A549 treated with Mapracorat at 1 μM for 4 hours (cell line): ENCODE measurements around the gene SCYL1. TPM values are rescaled to one million over a fixed set of nuclear protein-coding genes. Genes with fewer than 3 reads are reported as not detected.

Experiments used
- total RNA-seq: library from RNA; stranded (reverse); fragments of 200-300 nt; extraction: Qiagen RNA extraction; gene quantifications from 5 replicates; pipeline ENCODE4 v1.2.3, GENCODE V29; 2022

Gene SCYL1
- total RNA-seq = 47.1 to 64.1 TPM (median 61.4 TPM) in 5 replicates

GRCh38 chr11:65524741-65525545, at the start of gene SCYL1:
SCYL1 (plus strand) TSS chr11:65525083; CDS start chr11:65525154, 71 bp downstream.

GRCh38 chr11:65498977-65499712, 25.7 kb upstream of the SCYL1 start, which contains the start of gene MALAT1:
MALAT1 (plus strand) TSS chr11:65499045.

GRCh38 chr11:65558002-65558929, 33.4 kb downstream of the SCYL1 start, which contains the start of gene LTBP3:
LTBP3 (minus strand) TSS chr11:65558359; CDS start chr11:65557959, 400 bp downstream.

DNA sequence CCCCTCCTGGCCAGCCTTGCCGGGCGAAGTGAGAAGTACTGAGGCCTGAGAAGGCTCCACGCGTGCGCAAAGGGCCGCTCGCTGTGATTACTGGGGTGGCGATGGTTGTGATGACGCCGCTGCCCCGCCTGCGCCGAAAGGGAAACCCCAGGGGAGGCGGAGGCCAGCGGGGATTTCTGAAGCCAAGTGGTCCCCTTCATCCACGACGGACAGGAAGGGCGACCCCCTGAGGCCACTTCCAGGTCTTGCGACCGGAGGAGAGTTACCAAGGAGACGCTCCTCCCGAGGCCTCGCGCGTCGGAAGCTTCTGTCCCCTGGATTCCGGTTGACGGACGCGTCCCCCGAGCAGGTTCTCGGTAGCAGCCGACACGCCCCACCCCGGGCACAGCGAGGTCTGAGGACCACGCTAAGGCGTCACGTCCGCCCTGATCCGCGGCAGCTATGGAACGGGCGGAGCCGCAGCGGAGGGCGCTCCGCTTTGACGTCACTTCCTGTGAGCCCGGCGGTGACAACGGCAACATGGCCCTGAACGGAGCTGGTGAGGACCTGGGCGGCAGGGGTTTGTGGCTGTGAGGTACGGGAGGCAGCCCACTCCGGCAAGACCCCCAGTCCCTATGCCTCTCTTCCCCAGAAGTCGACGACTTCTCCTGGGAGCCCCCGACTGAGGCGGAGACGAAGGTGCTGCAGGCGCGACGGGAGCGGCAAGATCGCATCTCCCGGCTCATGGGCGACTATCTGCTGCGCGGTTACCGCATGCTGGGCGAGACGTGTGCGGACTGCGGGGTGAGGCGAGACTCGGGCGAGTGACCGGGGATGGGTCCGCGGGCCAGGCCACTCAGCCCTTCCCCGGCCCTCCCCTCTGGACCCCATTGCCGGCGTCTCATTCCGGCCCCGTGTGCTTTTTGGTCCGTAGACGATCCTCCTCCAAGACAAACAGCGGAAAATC, 45.4 kb downstream of the SCYL1 start, which contains the start of gene ZNRD2:
TSS of gene ZNRD2 (plus strand) at position 505 of the 946 bp plus-strand sequence. CDS start at position 520, 15 bp downstream.

GRCh38 chr11:65572356-65573051, 47.6 kb downstream of the SCYL1 start, which contains the start of gene FAM89B:
FAM89B (plus strand) TSS chr11:65572538; CDS start chr11:65572670, 132 bp downstream.

DNA sequence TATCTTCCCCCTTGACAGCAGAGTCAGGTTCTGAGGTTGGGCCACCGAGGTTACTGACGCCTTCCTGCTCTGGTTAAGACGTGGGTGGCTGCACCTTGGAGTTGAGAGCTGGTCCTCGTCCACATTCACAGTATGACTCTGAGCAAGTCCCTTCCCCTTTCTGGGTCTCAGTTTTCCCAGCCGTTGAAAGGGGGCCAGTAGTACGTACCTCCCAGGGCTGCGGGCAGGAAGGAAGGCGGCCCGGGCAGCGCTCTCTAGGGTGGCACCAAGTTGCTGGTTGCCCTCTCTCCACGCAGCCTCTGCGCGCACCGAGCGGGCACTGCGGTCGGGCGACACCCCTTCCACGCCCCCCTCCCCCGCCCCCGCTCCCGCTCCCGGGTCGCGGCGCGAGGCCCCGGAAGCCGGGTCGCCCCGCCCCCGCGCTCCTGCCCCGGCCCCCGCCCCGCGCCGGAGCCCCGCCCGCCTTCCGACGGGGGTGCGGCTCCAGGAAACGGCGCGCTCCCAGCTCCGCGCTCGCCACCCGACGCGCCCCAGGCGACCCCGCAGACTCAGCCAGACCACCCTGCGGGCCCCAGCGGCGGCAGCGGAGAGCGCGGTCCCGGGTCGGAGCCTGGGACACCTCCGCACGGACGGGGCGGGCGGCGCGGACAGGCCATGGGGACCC, 50.8 kb downstream of the SCYL1 start, which contains the start of gene EHBP1L1:
TSS of gene EHBP1L1 (plus strand) at position 486 of the 664 bp plus-strand sequence. CDS start 250 bp downstream, outside the sequence.

Other genes with a start within 250 kb of the SCYL1 start
- gene CDC42EP2, start 210.2 kb upstream of the SCYL1 start, total RNA-seq = 14.6 to 19.3 TPM (median 17.1 TPM) in 5 replicates
- 38.9 to 43.3 TPM (median 39.7 TPM) in 5 replicates for gene DPF2, start 191.2 kb upstream of the SCYL1 start, total RNA-seq
- gene TIGD3, start 170.3 kb upstream of the SCYL1 start, total RNA-seq = 0.42 to 0.92 TPM (median 0.82 TPM) in 5 replicates
- gene SLC25A45, start 142.4 kb upstream of the SCYL1 start, total RNA-seq = 10.3 to 15.7 TPM (median 13.4 TPM) in 5 replicates
- 36.8 to 59.7 TPM (median 56.3 TPM) in 5 replicates for gene FRMD8, start 138.4 kb upstream of the SCYL1 start, total RNA-seq
- gene NEAT1, start 102.3 kb upstream of the SCYL1 start, total RNA-seq = 138 to 274 TPM (median 186 TPM) in 5 replicates
- 64.1 to 116 TPM (median 72.7 TPM) in 5 replicates for gene MALAT1, start 26.0 kb upstream of the SCYL1 start, total RNA-seq
- 102 to 132 TPM (median 113 TPM) in 5 replicates for gene LTBP3, start 33.3 kb downstream of the SCYL1 start, total RNA-seq
- gene ZNRD2, start 45.4 kb downstream of the SCYL1 start, total RNA-seq = 68.0 to 80.1 TPM (median 75.2 TPM) in 5 replicates
- 28.2 to 52.4 TPM (median 49.1 TPM) in 5 replicates for gene FAM89B, start 47.5 kb downstream of the SCYL1 start, total RNA-seq
- 26.1 to 39.1 TPM (median 36.9 TPM) in 5 replicates for gene EHBP1L1, start 51.0 kb downstream of the SCYL1 start, total RNA-seq
- 0.28 to 1.5 TPM (median 0.86 TPM) in 5 replicates for gene KCNK7, start 70.7 kb downstream of the SCYL1 start, total RNA-seq
- gene MAP3K11, start 89.1 kb downstream of the SCYL1 start, total RNA-seq = 36.6 to 48.1 TPM (median 46.7 TPM) in 5 replicates
- gene PCNX3, start 90.7 kb downstream of the SCYL1 start, total RNA-seq = 25.0 to 37.1 TPM (median 35.4 TPM) in 5 replicates
- 11.8 to 19.3 TPM (median 17.9 TPM) in 5 replicates for gene SIPA1, start 113.0 kb downstream of the SCYL1 start, total RNA-seq
- gene RELA, start 137.8 kb downstream of the SCYL1 start, total RNA-seq = 62.9 to 72.5 TPM (median 71.8 TPM) in 5 replicates
- gene KAT5, start 187.2 kb downstream of the SCYL1 start, total RNA-seq = 43.8 to 55.4 TPM (median 48.9 TPM) in 5 replicates
- gene RNASEH2C, start 195.7 kb downstream of the SCYL1 start, total RNA-seq = 20.9 to 52.9 TPM (median 48.6 TPM) in 5 replicates